ENCODE results near the gene FHIT.

FHIT gene

GRCh38 chr3:59885899-59886400 is 1365.3 kb downstream of the FHIT start:
- no peak for DNase-seq (ENCODE audit: low read depth in 3 of 3)

GRCh38 chr3:59885101-59885500 is 1366.2 kb downstream of the FHIT start:
- no peak for DNase-seq (ENCODE audit: low read depth in 3 of 3)

GRCh38 chr3:59884409-59884808 is 1366.8 kb downstream of the FHIT start:
- no peak for DNase-seq (ENCODE audit: low read depth in 3 of 3)

- no peak for DNase-seq (ENCODE audit: low read depth in 3 of 3)
Observed at GRCh38 chr3:59882746-59883145, 1368.5 kb downstream of the FHIT start.

- no peak for DNase-seq (ENCODE audit: low read depth in 3 of 3)
Observed at GRCh38 chr3:59880717-59881116, 1370.5 kb downstream of the FHIT start.

GRCh38 chr3:59879031-59879581 is 1372.1 kb downstream of the FHIT start:
- DNase-seq (ENCODE audit: low read depth in 3 of 3) = no peak

- DNase-seq (ENCODE audit: low read depth in 3 of 3) = no peak
Observed at GRCh38 chr3:59878038-59878427, 1373.2 kb downstream of the FHIT start.

- no peak for DNase-seq (ENCODE audit: low read depth in 3 of 3)
Observed at GRCh38 chr3:59877263-59878037, 1373.8 kb downstream of the FHIT start.

- DNase-seq (ENCODE audit: low read depth in 3 of 3) = no peak
Observed at GRCh38 chr3:59876533-59877062, 1374.7 kb downstream of the FHIT start.

GRCh38 chr3:59873576-59874230 is 1377.5 kb downstream of the FHIT start:
- DNase-seq (ENCODE audit: low read depth in 3 of 3) = no peak

- DNase-seq (ENCODE audit: low read depth in 3 of 3) = no peak
Observed at GRCh38 chr3:59872128-59872527, 1379.1 kb downstream of the FHIT start.

- no peak for DNase-seq (ENCODE audit: low read depth in 3 of 3)
Observed at GRCh38 chr3:59867185-59868002, 1383.9 kb downstream of the FHIT start.

- DNase-seq (ENCODE audit: low read depth in 3 of 3) = no peak
Observed at GRCh38 chr3:59866076-59866475, 1385.2 kb downstream of the FHIT start.

GRCh38 chr3:59865351-59865750 is 1385.9 kb downstream of the FHIT start:
- DNase-seq (ENCODE audit: low read depth in 3 of 3) = no peak

- DNase-seq (ENCODE audit: low read depth in 3 of 3) = no peak
Observed at GRCh38 chr3:59862686-59863085, 1388.6 kb downstream of the FHIT start.

GRCh38 chr3:59857589-59858346 is 1393.5 kb downstream of the FHIT start:
- DNase-seq (ENCODE audit: low read depth in 3 of 3) = peak; percentile 54 to 56 (median 54)

GRCh38 chr3:59856934-59857460 is 1394.3 kb downstream of the FHIT start:
- no peak for DNase-seq (ENCODE audit: low read depth in 3 of 3)

GRCh38 chr3:59854061-59854709 is 1397.1 kb downstream of the FHIT start:
- DNase-seq (ENCODE audit: low read depth in 3 of 3) = no peak

- DNase-seq (ENCODE audit: low read depth in 3 of 3) = no peak
Observed at GRCh38 chr3:59850417-59850816, 1400.8 kb downstream of the FHIT start.

GRCh38 chr3:59845386-59845785 is 1405.9 kb downstream of the FHIT start:
- DNase-seq (ENCODE audit: low read depth in 3 of 3) = no peak

Measured in stimulated activated CD4-positive, alpha-beta T cell treated with anti-CD3 and anti-CD28 coated beads, TNF-alpha, amount 100 ng/mL, for 4 hours (primary cell).